ENCODE data around the gene MACROD2.
"Not testable (repeated sequence)": the region's sequence is repeated elsewhere in the genome, so short reads cannot be mapped to it uniquely, and the experiment has no call there.

Gene MACROD2

GRCh38 chr20:16001286-16001685 is 2006.0 kb downstream of the MACROD2 start:
- H3K9me3 Mint-ChIP-seq = peaks cover 45% of the 10 kb centered on the region
- DNase-seq (ENCODE audit: low spot score) = no peak
- H3K36me3 Mint-ChIP-seq (ENCODE audit: low read depth) = no peaks in the 10 kb centered on the region
- no peaks in the 10 kb centered on the region for H3K27me3 Mint-ChIP-seq (ENCODE audit: low read depth)
- H3K27ac Mint-ChIP-seq = no peak overlapping the region
- H3K4me1 Mint-ChIP-seq (ENCODE audit: low read depth) = no peaks in the 10 kb centered on the region
- no peak overlapping the region for H3K4me3 Mint-ChIP-seq

GRCh38 chr20:16003310-16003709 is 2008.0 kb downstream of the MACROD2 start:
- Mint-ChIP-seq H3K4me1 (ENCODE audit: low read depth) (no peaks in the 10 kb centered on the region), H3K36me3 (ENCODE audit: low read depth) (no peaks in the 10 kb centered on the region), H3K27ac (no peak overlapping the region), H3K4me3 (no peak overlapping the region), H3K27me3 (ENCODE audit: low read depth) (no peaks in the 10 kb centered on the region), H3K9me3 (peaks cover 33% of the 10 kb centered on the region)
- DNase-seq (ENCODE audit: low spot score) = no peak

- Mint-ChIP-seq H3K4me1 (ENCODE audit: low read depth) (no peaks in the 10 kb centered on the region), H3K4me3 (no peak overlapping the region), H3K9me3 (peaks cover 35% of the 10 kb centered on the region), H3K27ac (no peak overlapping the region), H3K27me3 (ENCODE audit: low read depth) (no peaks in the 10 kb centered on the region), H3K36me3 (ENCODE audit: low read depth) (no peaks in the 10 kb centered on the region)
- DNase-seq (ENCODE audit: low spot score) = no peak
Measured at GRCh38 chr20:16004108-16004854, 2009.0 kb downstream of the MACROD2 start.

GRCh38 chr20:16005021-16005914 is 2010.0 kb downstream of the MACROD2 start:
- Mint-ChIP-seq H3K4me1 (ENCODE audit: low read depth) (no peaks in the 10 kb centered on the region), H3K36me3 (ENCODE audit: low read depth) (no peaks in the 10 kb centered on the region), H3K27me3 (ENCODE audit: low read depth) (no peaks in the 10 kb centered on the region), H3K27ac (no peak overlapping the region), H3K4me3 (no peak overlapping the region), H3K9me3 (peaks cover 28% of the 10 kb centered on the region)
- no peak for DNase-seq (ENCODE audit: low spot score)

- Mint-ChIP-seq H3K27ac (no peak overlapping the region), H3K27me3 (ENCODE audit: low read depth) (no peaks in the 10 kb centered on the region), H3K4me1 (ENCODE audit: low read depth) (no peaks in the 10 kb centered on the region), H3K36me3 (ENCODE audit: low read depth) (no peaks in the 10 kb centered on the region), H3K9me3 (peaks cover 23% of the 10 kb centered on the region), H3K4me3 (no peak overlapping the region)
- no peak for DNase-seq (ENCODE audit: low spot score)
Measured at GRCh38 chr20:16005915-16006493, 2010.7 kb downstream of the MACROD2 start.

GRCh38 chr20:16007164-16007563 is 2011.8 kb downstream of the MACROD2 start:
- Mint-ChIP-seq H3K36me3 (ENCODE audit: low read depth) (no peaks in the 10 kb centered on the region), H3K4me3 (no peak overlapping the region), H3K27me3 (ENCODE audit: low read depth) (no peaks in the 10 kb centered on the region), H3K9me3 (peaks cover 22% of the 10 kb centered on the region), H3K4me1 (ENCODE audit: low read depth) (no peaks in the 10 kb centered on the region), H3K27ac (no peak overlapping the region)
- DNase-seq (ENCODE audit: low spot score) = no peak

- Mint-ChIP-seq H3K4me3 (no peak overlapping the region), H3K27me3 (ENCODE audit: low read depth) (no peaks in the 10 kb centered on the region), H3K4me1 (ENCODE audit: low read depth) (no peaks in the 10 kb centered on the region), H3K36me3 (ENCODE audit: low read depth) (no peaks in the 10 kb centered on the region), H3K27ac (no peak overlapping the region), H3K9me3 (peaks cover 19% of the 10 kb centered on the region)
- DNase-seq (ENCODE audit: low spot score) = no peak
Measured at GRCh38 chr20:16007962-16008361, 2012.6 kb downstream of the MACROD2 start.

GRCh38 chr20:16011056-16011455 is 2015.7 kb downstream of the MACROD2 start:
- no peak for DNase-seq (ENCODE audit: low spot score)
- Mint-ChIP-seq H3K4me1 (ENCODE audit: low read depth) (no peaks in the 10 kb centered on the region), H3K9me3 (peaks cover 19% of the 10 kb centered on the region), H3K36me3 (ENCODE audit: low read depth) (no peaks in the 10 kb centered on the region), H3K4me3 (no peak overlapping the region), H3K27me3 (ENCODE audit: low read depth) (no peaks in the 10 kb centered on the region), H3K27ac (no peak overlapping the region)

GRCh38 chr20:16011519-16011918 is 2016.2 kb downstream of the MACROD2 start:
- Mint-ChIP-seq H3K4me1 (ENCODE audit: low read depth) (no peaks in the 10 kb centered on the region), H3K9me3 (peaks cover 19% of the 10 kb centered on the region), H3K27me3 (ENCODE audit: low read depth) (no peaks in the 10 kb centered on the region), H3K27ac (no peak overlapping the region), H3K4me3 (no peak overlapping the region), H3K36me3 (ENCODE audit: low read depth) (no peaks in the 10 kb centered on the region)
- DNase-seq (ENCODE audit: low spot score) = no peak

GRCh38 chr20:16012934-16013333 is 2017.6 kb downstream of the MACROD2 start:
- H3K4me3 Mint-ChIP-seq; H3K4me1 Mint-ChIP-seq (ENCODE audit: low read depth); H3K27me3 Mint-ChIP-seq (ENCODE audit: low read depth); DNase-seq (ENCODE audit: low spot score); H3K36me3 Mint-ChIP-seq (ENCODE audit: low read depth); H3K27ac Mint-ChIP-seq: not testable (repeated sequence)
- H3K9me3 Mint-ChIP-seq = peaks cover 25% of the 10 kb centered on the region

GRCh38 chr20:16013631-16014030 is 2018.3 kb downstream of the MACROD2 start:
- no peaks in the 10 kb centered on the region for H3K27me3 Mint-ChIP-seq (ENCODE audit: low read depth)
- DNase-seq (ENCODE audit: low spot score) = no peak
- no peaks in the 10 kb centered on the region for H3K36me3 Mint-ChIP-seq (ENCODE audit: low read depth)
- no peak overlapping the region for H3K4me3 Mint-ChIP-seq
- peaks cover 21% of the 10 kb centered on the region for H3K9me3 Mint-ChIP-seq
- no peaks in the 10 kb centered on the region for H3K4me1 Mint-ChIP-seq (ENCODE audit: low read depth)
- H3K27ac Mint-ChIP-seq = no peak overlapping the region

- H3K27ac Mint-ChIP-seq = no peak overlapping the region
- no peaks in the 10 kb centered on the region for H3K36me3 Mint-ChIP-seq (ENCODE audit: low read depth)
- H3K27me3 Mint-ChIP-seq (ENCODE audit: low read depth) = no peaks in the 10 kb centered on the region
- peaks cover 18% of the 10 kb centered on the region for H3K9me3 Mint-ChIP-seq
- DNase-seq (ENCODE audit: low spot score) = no peak
- H3K4me3 Mint-ChIP-seq = no peak overlapping the region
- no peaks in the 10 kb centered on the region for H3K4me1 Mint-ChIP-seq (ENCODE audit: low read depth)
Measured at GRCh38 chr20:16014436-16014835, 2019.1 kb downstream of the MACROD2 start.

GRCh38 chr20:16017656-16018055 is 2022.3 kb downstream of the MACROD2 start:
- Mint-ChIP-seq H3K9me3 (peaks cover 18% of the 10 kb centered on the region), H3K4me3 (no peak overlapping the region), H3K36me3 (ENCODE audit: low read depth) (no peaks in the 10 kb centered on the region), H3K27ac (no peak overlapping the region), H3K27me3 (ENCODE audit: low read depth) (no peaks in the 10 kb centered on the region), H3K4me1 (ENCODE audit: low read depth) (no peaks in the 10 kb centered on the region)
- no peak for DNase-seq (ENCODE audit: low spot score)

- Mint-ChIP-seq H3K36me3 (ENCODE audit: low read depth) (no peaks in the 10 kb centered on the region), H3K9me3 (peaks cover 18% of the 10 kb centered on the region), H3K27ac (no peak overlapping the region), H3K4me1 (ENCODE audit: low read depth) (no peaks in the 10 kb centered on the region), H3K4me3 (no peak overlapping the region), H3K27me3 (ENCODE audit: low read depth) (no peaks in the 10 kb centered on the region)
- DNase-seq (ENCODE audit: low spot score) = no peak
Measured at GRCh38 chr20:16018881-16019280, 2023.6 kb downstream of the MACROD2 start.
